GM19351 (cell line): ENCODE measurements around the gene TRMT44.
A peak's percentile ranks its signal among the peaks of the same experiment; 100 is the strongest.
"Not testable (repeated sequence)": the region's sequence is repeated elsewhere in the genome, so short reads cannot be mapped to it uniquely, and the experiment has no call there.

ENCODE experiments used
- ATAC-seq: cut with Tn5 transposase; IDR thresholded peaks from one replicate; pipeline ENCODE4 v1.9.1; 2021; ENCODE audit warnings: mild to moderate bottlenecking, moderate library complexity; ENCODE audit not compliant: unreplicated experiment

Gene TRMT44

DNA sequence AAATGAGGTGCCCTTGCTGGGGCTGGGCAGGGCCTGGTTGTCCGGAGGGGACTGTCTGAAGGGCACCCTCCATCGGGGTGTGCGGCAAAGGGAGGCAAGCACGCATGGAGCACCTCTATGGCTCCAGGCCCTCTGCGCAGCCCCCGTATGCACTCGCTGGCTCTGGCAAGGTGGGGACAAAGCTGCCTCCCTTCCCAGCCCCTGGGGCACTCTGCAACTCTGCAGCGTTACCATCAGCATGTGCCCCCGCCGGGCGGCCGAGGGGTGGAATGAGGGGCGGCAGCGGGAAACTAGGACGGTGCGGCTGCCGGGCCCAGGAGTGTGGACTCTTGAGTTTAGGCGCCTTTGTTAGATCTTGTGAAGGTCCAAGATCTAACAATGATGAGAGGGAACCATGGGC lies 26.4 kb downstream of the TRMT44 start:
- no peak for ATAC-seq

- ATAC-seq, result peak; percentile 92
Measured at GRCh38 chr4:8468746-8469535, 28.4 kb downstream of the TRMT44 start.

DNA sequence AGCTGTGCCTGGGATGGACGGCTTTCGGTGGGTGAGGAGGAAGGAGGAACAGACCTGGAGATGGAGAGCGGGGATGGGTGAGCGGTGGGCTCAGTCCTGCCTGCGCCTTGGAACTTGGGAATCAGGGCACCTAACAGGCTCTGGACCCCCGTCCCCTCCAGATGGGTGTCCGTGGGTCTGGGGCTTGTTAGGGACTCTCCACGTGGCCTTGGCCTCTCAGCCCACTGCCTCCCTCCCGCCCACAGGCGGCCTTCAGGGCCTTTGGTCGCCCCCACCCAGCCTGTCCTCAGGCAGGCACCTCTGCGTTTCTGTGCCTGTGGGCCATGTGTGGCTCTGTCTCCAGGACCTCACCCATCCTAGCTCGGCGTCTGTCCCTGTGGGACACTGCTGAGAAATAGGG lies 29.0 kb downstream of the TRMT44 start:
- ATAC-seq, result no peak

- ATAC-seq, result no peak
Measured at GRCh38 chr4:8470451-8471024, 30.0 kb downstream of the TRMT44 start.

- no peak for ATAC-seq
Measured at GRCh38 chr4:8471211-8471875, 30.8 kb downstream of the TRMT44 start.

- ATAC-seq, result no peak
Measured at GRCh38 chr4:8472158-8472688, 31.6 kb downstream of the TRMT44 start.

- ATAC-seq, result no peak
Measured at GRCh38 chr4:8472689-8473197, 32.2 kb downstream of the TRMT44 start.

- no peak for ATAC-seq
Measured at GRCh38 chr4:8473198-8473919, 32.8 kb downstream of the TRMT44 start.

DNA sequence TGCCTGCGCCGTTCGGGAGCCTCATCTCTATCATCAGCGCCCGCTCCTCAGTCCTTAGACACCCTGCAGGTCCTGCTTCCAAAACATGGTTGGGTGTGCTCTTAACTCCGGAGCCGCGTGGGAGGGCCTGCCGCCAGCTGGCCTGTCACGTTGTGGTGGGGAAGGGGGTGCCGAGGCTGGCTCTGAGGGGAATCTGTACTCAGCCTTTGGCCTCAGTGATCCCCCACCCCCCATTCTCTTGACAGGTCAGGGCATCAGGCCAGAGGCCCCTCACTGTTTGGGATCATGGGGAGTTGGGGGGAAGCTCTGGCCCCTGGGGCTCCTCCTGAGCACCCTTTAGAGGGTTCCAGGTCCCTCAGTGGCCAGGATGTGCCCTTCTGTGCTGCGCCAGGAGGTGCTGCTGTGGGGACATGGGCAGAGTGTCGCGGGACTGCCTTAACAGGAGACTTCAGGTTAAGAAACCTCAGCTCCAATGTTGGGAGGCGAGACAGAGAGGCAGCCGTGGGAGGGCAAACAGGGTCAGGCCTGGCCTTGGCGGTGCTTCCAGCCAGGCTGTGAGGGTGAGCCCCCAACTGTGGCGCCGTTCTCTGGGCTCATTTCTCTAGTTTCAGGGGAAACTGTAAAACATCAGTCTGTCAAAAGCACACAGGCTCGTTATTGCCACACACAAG lies 33.5 kb downstream of the TRMT44 start:
- ATAC-seq, result no peak

- ATAC-seq, result no peak
Measured at GRCh38 chr4:8474856-8475255, 34.3 kb downstream of the TRMT44 start.

- ATAC-seq, result no peak
Measured at GRCh38 chr4:8475751-8476575, 35.4 kb downstream of the TRMT44 start.

DNA sequence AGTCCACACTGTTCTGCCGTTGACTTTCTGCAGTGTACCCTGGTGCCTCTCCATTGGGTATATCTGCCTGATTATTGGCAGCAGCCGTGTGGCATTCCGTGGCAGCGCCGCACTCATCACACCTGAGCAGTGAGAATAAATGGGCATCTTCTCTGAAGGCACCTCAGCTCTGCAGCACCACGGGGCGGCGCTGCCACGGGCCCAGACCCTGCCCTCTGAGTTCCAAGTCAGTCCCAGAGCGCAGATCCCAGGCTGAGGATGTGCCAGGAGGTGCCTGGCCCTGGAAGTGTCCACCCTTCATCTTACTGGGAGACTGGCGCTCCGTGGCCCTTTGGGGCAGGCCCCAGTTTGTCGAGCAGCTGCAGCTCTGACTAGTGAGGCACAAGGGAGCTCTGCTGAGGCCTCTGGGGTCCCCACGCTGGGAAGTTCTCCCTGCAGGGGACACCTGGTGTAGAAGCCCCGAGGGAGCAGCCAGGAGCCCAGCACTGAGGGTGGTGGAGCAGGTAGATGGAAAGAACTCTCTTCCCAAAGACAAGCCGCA lies 36.6 kb downstream of the TRMT44 start:
- no peak for ATAC-seq

GRCh38 chr4:8477676-8478075 lies 37.1 kb downstream of the TRMT44 start:
- no peak for ATAC-seq

GRCh38 chr4:8478371-8478770 lies 37.8 kb downstream of the TRMT44 start:
- ATAC-seq, result no peak

- no peak for ATAC-seq
Measured at GRCh38 chr4:8478801-8479744, 38.5 kb downstream of the TRMT44 start.

GRCh38 chr4:8480221-8480620 lies 39.6 kb downstream of the TRMT44 start:
- no peak for ATAC-seq

GRCh38 chr4:8486643-8487042 lies 46.1 kb downstream of the TRMT44 start:
- not testable (repeated sequence) for ATAC-seq

DNA sequence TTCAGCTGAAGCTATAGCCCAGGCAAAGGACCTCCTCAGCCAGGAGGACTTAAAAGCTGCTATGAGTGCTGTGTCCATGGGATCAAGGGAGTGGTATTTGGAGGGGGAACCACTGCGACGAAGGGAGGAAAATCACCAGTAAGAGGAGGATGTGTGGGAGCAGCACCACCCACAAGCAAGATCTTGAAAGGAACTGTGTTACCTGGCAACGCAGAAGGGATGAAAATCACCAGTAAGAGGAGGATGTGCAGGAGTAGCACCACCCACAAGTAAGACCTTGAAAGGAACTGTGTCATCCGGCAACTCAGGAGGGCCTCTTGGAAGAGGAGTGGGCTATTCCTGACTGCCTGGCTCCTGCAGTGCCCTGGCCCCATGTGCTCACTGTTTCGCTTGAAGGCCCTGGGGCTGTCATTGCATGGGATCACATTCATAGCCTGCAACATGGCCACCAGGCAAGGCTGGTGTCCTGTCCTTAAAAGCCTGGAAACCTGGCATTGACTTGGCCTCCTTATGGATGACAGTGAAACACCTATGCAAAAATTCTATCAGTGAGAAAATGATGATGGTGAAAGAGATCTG lies 48.3 kb downstream of the TRMT44 start:
- ATAC-seq, result no peak
